DND-41 (cell line): ENCODE measurements around the gene LCE1A.

ENCODE experiments used
- ATAC-seq: fragments of 200-7000 bp; cut with Tn5 transposase; 3 replicates; pipeline ENCODE4 v1.9.1; 2021; ENCODE audit warnings: low read depth; ENCODE audit not compliant: insufficient read depth
- DNase-seq: peaks from one replicate; pipeline ENCODE4 v3.0.0-alpha.2; 2020
- H2AFZ ChIP-seq: 2 replicates; pipeline ENCODE4 v1.6.0; 2012; ENCODE audit warnings: low read depth, low read length
- H3K27ac ChIP-seq: 2 replicates; pipeline ENCODE4 v1.5.1; 2012; ENCODE audit warnings: low read length, inconsistent platforms
- H3K27me3 ChIP-seq: fragments of 200-600 bp; sonication (generic); 2 replicates; pipeline ENCODE4 v1.6.0; 2012; ENCODE audit warnings: low read length, mild to moderate bottlenecking, inconsistent platforms; ENCODE audit not compliant: insufficient read depth, poor library complexity
- H3K36me3 ChIP-seq: 2 replicates; pipeline ENCODE4 v1.5.1; 2012; ENCODE audit warnings: low read length, inconsistent platforms; ENCODE audit not compliant: insufficient read depth
- H3K4me1 ChIP-seq: 2 replicates; pipeline ENCODE4 v1.5.1; 2012; ENCODE audit warnings: mild to moderate bottlenecking, low read length; ENCODE audit not compliant: insufficient read depth
- H3K4me2 ChIP-seq: 2 replicates; pipeline ENCODE4 v1.6.0; 2012; ENCODE audit warnings: mild to moderate bottlenecking, moderate library complexity, low read length, inconsistent platforms; ENCODE audit not compliant: insufficient read depth
- H3K4me3 ChIP-seq, 2 experiments: fragments of 200-600 bp in 1 of 2; shearing (Covaris generic) in 1 of 2; 2 replicates each; pipeline ENCODE4 v1.5.1; 2012 to 2016; ENCODE audit warnings: inconsistent platforms in 2 of 2, low read length in 2 of 2, mild to moderate bottlenecking in 2 of 2, low read depth in 1 of 2, moderate library complexity in 1 of 2
- H3K79me2 ChIP-seq: 2 replicates; pipeline ENCODE4 v1.6.0; 2012; ENCODE audit warnings: low read length, inconsistent platforms; ENCODE audit not compliant: insufficient read depth
- H3K9ac ChIP-seq: 2 replicates; pipeline ENCODE4 v1.6.0; 2012; ENCODE audit warnings: low read depth, mild to moderate bottlenecking, inconsistent platforms, low read length, moderate library complexity
- H3K9me3 ChIP-seq: 2 replicates; pipeline ENCODE4 v1.5.1; 2012; ENCODE audit warnings: low read length, moderate library complexity, mild to moderate bottlenecking, inconsistent platforms; ENCODE audit not compliant: insufficient read depth, severe bottlenecking
- H4K20me1 ChIP-seq: 2 replicates; pipeline ENCODE4 v1.6.0; 2012; ENCODE audit warnings: low read length; ENCODE audit not compliant: insufficient read depth
- EZH2 ChIP-seq: IDR thresholded peaks from 3 replicates; pipeline ENCODE4 v1.6.1; 2012; ENCODE audit warnings: borderline replicate concordance, low read depth, mild to moderate bottlenecking, moderate library complexity, low read length, inconsistent platforms; ENCODE audit not compliant: severe bottlenecking
- TF ChIP-seq, protein P1 (sequence below): IDR thresholded peaks from 2 replicates; pipeline ENCODE4 v1.5.1; 2012; ENCODE audit warnings: borderline replicate concordance, low read length, moderate library complexity, mild to moderate bottlenecking; ENCODE audit not compliant: poor library complexity, severe bottlenecking; ENCODE audit errors: extremely low read depth

Gene LCE1A

DNA sequence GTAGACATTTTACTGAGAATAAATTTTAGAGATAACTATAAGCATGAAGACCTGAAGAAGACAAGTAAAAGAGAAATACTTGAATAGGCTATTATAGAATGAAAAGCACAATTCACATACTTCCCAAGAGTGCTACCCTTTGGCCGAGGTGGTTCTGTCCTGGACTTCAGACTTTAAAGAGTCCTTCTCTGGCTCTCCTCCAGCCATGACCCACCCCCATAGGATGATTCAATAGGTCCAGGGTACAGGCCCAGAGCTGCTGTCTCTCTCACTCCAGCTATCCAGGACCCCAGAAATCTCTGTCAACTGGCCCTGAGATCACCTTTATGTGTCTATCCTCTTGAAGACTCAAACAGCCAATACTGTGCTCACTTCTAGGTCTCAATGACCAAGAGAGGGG is 49.6 kb downstream of the LCE1A start:
- TF ChIP-seq, protein P1, sequence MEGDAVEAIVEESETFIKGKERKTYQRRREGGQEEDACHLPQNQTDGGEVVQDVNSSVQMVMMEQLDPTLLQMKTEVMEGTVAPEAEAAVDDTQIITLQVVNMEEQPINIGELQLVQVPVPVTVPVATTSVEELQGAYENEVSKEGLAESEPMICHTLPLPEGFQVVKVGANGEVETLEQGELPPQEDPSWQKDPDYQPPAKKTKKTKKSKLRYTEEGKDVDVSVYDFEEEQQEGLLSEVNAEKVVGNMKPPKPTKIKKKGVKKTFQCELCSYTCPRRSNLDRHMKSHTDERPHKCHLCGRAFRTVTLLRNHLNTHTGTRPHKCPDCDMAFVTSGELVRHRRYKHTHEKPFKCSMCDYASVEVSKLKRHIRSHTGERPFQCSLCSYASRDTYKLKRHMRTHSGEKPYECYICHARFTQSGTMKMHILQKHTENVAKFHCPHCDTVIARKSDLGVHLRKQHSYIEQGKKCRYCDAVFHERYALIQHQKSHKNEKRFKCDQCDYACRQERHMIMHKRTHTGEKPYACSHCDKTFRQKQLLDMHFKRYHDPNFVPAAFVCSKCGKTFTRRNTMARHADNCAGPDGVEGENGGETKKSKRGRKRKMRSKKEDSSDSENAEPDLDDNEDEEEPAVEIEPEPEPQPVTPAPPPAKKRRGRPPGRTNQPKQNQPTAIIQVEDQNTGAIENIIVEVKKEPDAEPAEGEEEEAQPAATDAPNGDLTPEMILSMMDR: no peak
- TF ChIP-seq EZH2: no peak
- no peaks in the 10 kb centered on the region for H3K9me3 ChIP-seq
- H3K4me3 ChIP-seq: no peak overlapping the region
- no peaks in the 10 kb centered on the region; the same call in 1 of the 2 replicates for H4K20me1 ChIP-seq
- no peak overlapping the region for H3K9ac ChIP-seq
- H3K27me3 ChIP-seq: peaks cover 14% of the 10 kb centered on the region
- no peak overlapping the region for H3K4me2 ChIP-seq
- no peak for ATAC-seq
- no peaks in the 10 kb centered on the region for H3K36me3 ChIP-seq
- no peak overlapping the region for H2AFZ ChIP-seq
- H3K79me2 ChIP-seq: no peaks in the 10 kb centered on the region
- DNase-seq: no peak
- H3K27ac ChIP-seq: no peak overlapping the region
- no peaks in the 10 kb centered on the region for H3K4me1 ChIP-seq
